ENCODE results near the gene SPOUT1. TPM values are rescaled to one million over a fixed set of nuclear protein-coding genes. Genes with fewer than 3 reads are reported as not detected.

SPOUT1 gene
- 28.6 TPM for total RNA-seq

DNA sequence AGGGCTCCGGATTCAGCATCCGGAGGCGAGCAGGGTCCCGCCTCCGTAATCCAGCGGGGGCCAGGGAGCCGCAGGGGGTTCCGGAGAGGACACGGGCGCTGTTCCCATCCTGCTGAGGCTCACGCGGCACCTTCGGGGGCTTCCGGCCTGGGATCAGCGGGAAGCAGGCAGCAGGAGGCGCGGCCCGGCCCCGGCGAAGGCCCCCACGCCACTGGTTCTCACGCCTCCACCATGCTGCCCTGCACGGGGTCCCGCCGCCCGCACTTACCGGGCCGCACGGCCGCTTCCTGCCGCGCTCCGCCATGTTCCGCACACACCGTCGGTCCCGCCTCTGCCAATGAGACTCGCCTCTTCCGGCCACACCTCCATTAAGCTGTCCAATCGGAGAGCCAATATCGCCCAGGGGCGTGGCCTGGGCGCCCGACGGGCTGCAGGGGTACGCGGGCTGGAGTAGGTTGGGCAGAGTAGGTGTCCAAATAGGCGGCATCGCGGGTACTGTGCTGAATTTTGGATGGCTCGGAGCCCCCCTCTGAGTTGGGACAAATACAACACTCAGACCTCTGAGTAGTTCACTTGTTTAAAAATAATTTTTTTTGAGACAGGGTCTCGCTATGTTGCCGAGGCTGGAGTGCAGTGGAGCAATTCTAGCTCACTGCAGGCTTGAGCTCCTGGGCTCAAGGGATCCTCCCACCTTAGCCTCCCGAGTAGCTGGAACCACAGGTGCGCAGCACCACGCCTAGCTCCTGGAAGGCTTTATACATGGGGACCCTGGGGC lies at the start of gene SPOUT1:
SPOUT1 (minus strand) TSS at position 318 of the 775 bp plus-strand sequence; CDS start at position 304, 14 bp downstream.

GRCh38 chr9:128818099-128818838 lies 11.3 kb downstream of the SPOUT1 start, which contains the start of gene ENDOG:
TSS of gene ENDOG (plus strand) at chr9:128818500. CDS start at chr9:128818685, 185 bp downstream.

DNA sequence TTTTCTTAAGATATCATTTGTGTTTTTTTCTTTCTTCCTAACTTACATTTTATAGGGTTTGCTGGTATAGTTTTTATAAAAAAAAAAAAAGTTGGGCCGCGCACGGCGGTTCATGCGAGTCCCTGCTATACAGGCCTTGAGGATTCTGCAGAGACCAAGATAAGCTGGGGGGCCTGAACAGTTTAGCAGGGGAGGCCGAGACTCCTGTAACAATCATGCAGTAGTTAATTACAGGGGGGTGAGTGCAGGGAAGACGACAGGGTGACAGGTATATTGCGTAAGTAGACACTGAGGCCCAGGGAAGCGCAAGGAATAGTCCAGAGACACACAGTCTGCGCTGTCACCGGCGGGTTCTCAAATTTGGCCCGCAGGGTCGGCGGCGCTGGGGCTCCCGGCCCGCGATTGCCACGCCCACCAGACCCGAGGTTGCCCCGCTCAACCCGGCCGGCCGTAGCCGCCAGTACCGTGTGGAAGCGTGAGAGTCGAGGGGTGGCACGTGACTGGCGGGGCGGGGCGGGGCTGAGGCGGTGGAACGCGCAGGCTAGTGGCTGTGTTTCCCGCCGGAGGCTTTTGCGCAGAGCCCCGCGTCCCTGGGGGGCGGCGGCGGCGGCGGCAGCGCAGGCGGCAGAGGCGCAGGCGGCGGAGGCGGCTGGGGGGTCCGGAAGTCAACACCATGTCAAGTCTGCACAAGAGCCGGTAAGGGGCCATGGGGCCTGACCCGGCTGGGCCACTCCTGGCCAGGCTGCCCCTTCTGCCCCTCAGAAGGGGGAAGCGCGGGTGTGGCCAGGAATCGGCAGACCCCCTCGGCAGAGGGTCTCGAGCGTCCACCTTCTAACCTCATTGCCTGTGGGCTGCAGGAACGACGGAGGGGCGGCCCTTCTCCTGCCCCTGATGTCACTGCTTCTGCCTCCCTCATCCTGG lies 42.7 kb downstream of the SPOUT1 start, which contains the start of gene TBC1D13:
TBC1D13 (plus strand) TSS at position 573 of the 921 bp plus-strand sequence; CDS start at position 674, 101 bp downstream.

DNA sequence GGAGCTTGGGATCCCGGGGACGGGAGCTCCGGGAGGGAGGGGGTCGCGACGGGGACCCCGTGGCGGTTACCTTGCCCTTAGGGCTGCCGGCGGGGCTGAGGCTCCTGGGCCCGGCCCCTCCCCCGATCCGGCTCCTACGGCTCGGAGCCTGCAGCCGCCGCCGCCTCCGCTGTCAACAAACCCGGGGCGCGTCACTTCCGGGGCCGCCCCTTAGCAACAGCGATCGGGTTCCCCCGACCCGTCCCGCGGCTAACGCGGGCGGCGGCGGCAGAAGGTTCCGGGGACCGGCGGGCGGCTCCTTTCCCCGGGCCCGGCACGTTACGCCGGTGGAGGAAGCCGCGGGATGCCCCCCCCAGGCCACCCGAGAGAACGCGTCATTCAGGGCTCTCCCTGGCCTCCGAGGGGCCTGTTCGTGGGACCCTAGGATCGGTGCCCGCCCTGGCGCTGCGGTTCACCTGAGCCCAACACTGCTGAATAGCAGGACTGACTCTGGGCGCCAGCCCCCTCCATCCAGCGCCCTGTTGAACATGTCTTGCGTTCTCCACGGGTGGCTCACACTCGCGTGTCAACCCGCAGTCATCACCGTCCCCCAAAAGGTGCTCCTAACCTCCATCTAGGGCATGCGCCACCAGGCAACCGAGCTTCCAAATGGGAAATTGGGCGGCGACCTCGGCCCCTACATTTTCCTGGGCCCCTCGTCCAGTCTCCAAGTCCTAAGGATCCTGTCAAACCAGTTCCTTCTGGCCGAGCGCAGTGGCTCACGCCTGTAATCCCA lies 57.7 kb downstream of the SPOUT1 start, which contains the start of gene ZER1:
ZER1 (minus strand) TSS at position 183 of the 775 bp plus-strand sequence. CDS start 16,362 bp downstream, outside the sequence.

Other genes with a start within 250 kb of the SPOUT1 start
- 73.6 TPM for gene DYNC2I2, start 172.9 kb downstream of the SPOUT1 start, total RNA-seq
- gene SET, start 140.6 kb downstream of the SPOUT1 start, total RNA-seq = 203 TPM
- gene PKN3, start 127.3 kb downstream of the SPOUT1 start, total RNA-seq = 6.1 TPM
- 44.6 TPM for gene ZDHHC12, start 105.7 kb downstream of the SPOUT1 start, total RNA-seq
- gene ZER1, start 57.9 kb downstream of the SPOUT1 start, total RNA-seq = 49.2 TPM
- 18.7 TPM for gene TBC1D13, start 42.5 kb downstream of the SPOUT1 start, total RNA-seq
- 20.0 TPM for gene ENDOG, start 11.3 kb downstream of the SPOUT1 start, total RNA-seq
- gene KYAT1, start 52.2 kb upstream of the SPOUT1 start, total RNA-seq = 14.1 TPM
- gene LRRC8A, start 52.3 kb upstream of the SPOUT1 start, total RNA-seq = 28.1 TPM
- 41.6 TPM for gene PHYHD1, start 91.2 kb upstream of the SPOUT1 start, total RNA-seq
- gene DOLK, start 117.8 kb upstream of the SPOUT1 start, total RNA-seq = 12.2 TPM
- gene NUP188, start 117.9 kb upstream of the SPOUT1 start, total RNA-seq = 48.5 TPM
- gene SH3GLB2, start 198.5 kb upstream of the SPOUT1 start, total RNA-seq = 55.9 TPM
- 28.7 TPM for gene MIGA2, start 206.8 kb upstream of the SPOUT1 start, total RNA-seq